ENCODE data around the gene ZNF473.

Gene ZNF473

GRCh38 chr19:50003254-50003788, 22.5 kb upstream of the ZNF473 start:
- no peak for DNase-seq (ENCODE audit: low read depth in 1 of 2, low spot score in 1 of 2)

GRCh38 chr19:50003810-50004419, 21.9 kb upstream of the ZNF473 start:
- no peak for DNase-seq (ENCODE audit: low read depth in 1 of 2, low spot score in 1 of 2)

- no peak for DNase-seq (ENCODE audit: low read depth in 1 of 2, low spot score in 1 of 2)
Observed at GRCh38 chr19:50005428-50005827, 20.4 kb upstream of the ZNF473 start.

GRCh38 chr19:50007170-50007569, 18.6 kb upstream of the ZNF473 start:
- DNase-seq (ENCODE audit: low read depth in 1 of 2, low spot score in 1 of 2): no peak

- DNase-seq (ENCODE audit: low read depth in 1 of 2, low spot score in 1 of 2): no peak
Observed at GRCh38 chr19:50007947-50008346, 17.9 kb upstream of the ZNF473 start.

- DNase-seq (ENCODE audit: low read depth in 1 of 2, low spot score in 1 of 2): no peak
Observed at GRCh38 chr19:50008532-50008931, 17.3 kb upstream of the ZNF473 start.

GRCh38 chr19:50016225-50016807, 9.5 kb upstream of the ZNF473 start:
- DNase-seq (ENCODE audit: low read depth in 1 of 2, low spot score in 1 of 2): no peak

GRCh38 chr19:50020481-50020880, 5.3 kb upstream of the ZNF473 start:
- no peak for DNase-seq (ENCODE audit: low read depth in 1 of 2, low spot score in 1 of 2)

- DNase-seq (ENCODE audit: low read depth in 1 of 2, low spot score in 1 of 2): no peak
Observed at GRCh38 chr19:50022823-50023222, 3.0 kb upstream of the ZNF473 start.

GRCh38 chr19:50024719-50025021, 1.1 kb upstream of the ZNF473 start:
- DNase-seq (ENCODE audit: low read depth in 1 of 2, low spot score in 1 of 2): no peak

GRCh38 chr19:50025022-50025793, 597 bp upstream of the ZNF473 start, which contains the start of gene VRK3:
VRK3 (minus strand) TSS chr19:50025372; CDS start chr19:50016162, 9,210 bp downstream.
- peak; percentile 91 to 96 for DNase-seq (ENCODE audit: low read depth in 1 of 2, low spot score in 1 of 2)

GRCh38 chr19:50026550-50026906, 723 bp downstream of the ZNF473 start:
- no peak for DNase-seq (ENCODE audit: low read depth in 1 of 2, low spot score in 1 of 2)

GRCh38 chr19:50030225-50030624, 4.4 kb downstream of the ZNF473 start:
- DNase-seq (ENCODE audit: low read depth in 1 of 2, low spot score in 1 of 2): no peak

- DNase-seq (ENCODE audit: low read depth in 1 of 2, low spot score in 1 of 2): no peak
Observed at GRCh38 chr19:50030937-50031336, 5.1 kb downstream of the ZNF473 start.

- DNase-seq (ENCODE audit: low read depth in 1 of 2, low spot score in 1 of 2): no peak
Observed at GRCh38 chr19:50036908-50037307, 11.1 kb downstream of the ZNF473 start.

- no peak for DNase-seq (ENCODE audit: low read depth in 1 of 2, low spot score in 1 of 2)
Observed at GRCh38 chr19:50039968-50040367, 14.2 kb downstream of the ZNF473 start.

- DNase-seq (ENCODE audit: low read depth in 1 of 2, low spot score in 1 of 2): no peak
Observed at GRCh38 chr19:50040967-50041366, 15.2 kb downstream of the ZNF473 start.

- no peak for DNase-seq (ENCODE audit: low read depth in 1 of 2, low spot score in 1 of 2)
Observed at GRCh38 chr19:50042363-50043024, 16.7 kb downstream of the ZNF473 start.

- no peak for DNase-seq (ENCODE audit: low read depth in 1 of 2, low spot score in 1 of 2)
Observed at GRCh38 chr19:50043967-50044366, 18.2 kb downstream of the ZNF473 start.

- no peak for DNase-seq (ENCODE audit: low read depth in 1 of 2, low spot score in 1 of 2)
Observed at GRCh38 chr19:50044922-50045321, 19.1 kb downstream of the ZNF473 start.

GRCh38 chr19:50046649-50047503, 21.1 kb downstream of the ZNF473 start:
- DNase-seq (ENCODE audit: low read depth in 1 of 2, low spot score in 1 of 2): peak; percentile 24 to 39

All from stimulated activated CD4-positive, alpha-beta T cell treated with anti-CD3 and anti-CD28 coated beads, Interleukin-15, amount 100 ng/mL, for 1 hour (primary cell).